Colonic mucosa (tissue), 4 donors: ENCODE results near the gene TFF2. TPM values are rescaled to one million over a fixed set of nuclear protein-coding genes. Genes with fewer than 3 reads are reported as not detected.

Experiments
- DNase-seq: peaks from one replicate; pipeline ENCODE4 v3.0.0-alpha.2; 2020
- H3K27ac ChIP-seq: fragments of 200-600 bp; one replicate; pipeline ENCODE4 v1.8.0; 2021
- H3K27me3 ChIP-seq: fragments of 200-600 bp; one replicate; pipeline ENCODE4 v1.8.0; 2021
- H3K36me3 ChIP-seq: fragments of 200-600 bp; one replicate; pipeline ENCODE4 v1.8.0; 2021
- H3K4me1 ChIP-seq: fragments of 200-600 bp; one replicate; pipeline ENCODE4 v1.8.0; 2021; ENCODE audit warnings: mild to moderate bottlenecking
- H3K4me3 ChIP-seq: fragments of 200-600 bp; one replicate; pipeline ENCODE4 v1.8.0; 2021
- H3K9ac ChIP-seq, 2 donors: one replicate each; pipeline ENCODE4 v1.7.0; 2013; ENCODE audit warnings: control low read depth in 2 of 2, low read depth in 2 of 2, low read length in 2 of 2
- H3K9me3 ChIP-seq: fragments of 200-600 bp; one replicate; pipeline ENCODE4 v1.8.0; 2021
- intact Hi-C: fragments of 100-400 bp; cut with DNase I; formaldehyde crosslinking; loops from one replicate; pipeline ENCODE4 v1.14.1; 2022
- total RNA-seq, 2 donors: library from RNA; stranded (reverse); fragmentation: NEBNext Ultra II Directional in 1 of 2; extraction: Animal tissue kit (Norgen Biotek cat#: 25700) in 1 of 2; gene quantifications; one replicate each; pipeline ENCODE4 v1.2.1, GENCODE V29; 2021
- TF ChIP-seq, protein P1 (sequence below): fragments of 200-600 bp; IDR thresholded peaks from one replicate; pipeline ENCODE4 v1.8.0; 2022; ENCODE audit warnings: antibody characterized with exemption, mild to moderate bottlenecking
- donor health status: healthy.
- donor health status: DM: no; HTN: no; CAD: no.
- donor health status: DM: no; HTN: no; CAD: no.

TFF2 gene
- total RNA-seq, 2 donors from 2014 or later, result 2.3 to 2.5 TPM

DNA sequence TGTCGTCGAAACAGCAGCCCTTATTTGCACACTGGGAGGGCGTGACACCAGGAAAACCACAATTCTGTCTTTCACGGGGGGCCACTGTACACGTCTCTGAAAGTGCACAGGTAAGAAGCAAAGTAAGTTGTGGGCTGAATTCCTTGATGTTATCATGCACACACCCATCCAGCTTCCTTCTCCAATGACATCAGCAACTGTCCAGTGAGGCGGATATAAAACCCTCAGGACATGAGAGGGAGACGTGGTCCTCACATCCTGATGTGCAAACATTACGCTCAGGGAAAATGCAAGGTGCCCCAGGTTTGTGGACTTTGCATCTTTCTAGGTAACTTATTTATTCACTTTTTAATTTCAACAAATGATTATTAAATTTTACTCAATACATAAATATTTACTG, 12.5 kb upstream of the TFF2 start:
- H3K9me3 ChIP-seq, result no peaks in the 10 kb centered on the region
- intact Hi-C loops, result no loop called here
- H3K36me3 ChIP-seq, result no peaks in the 10 kb centered on the region
- no peak overlapping the region for H3K27ac ChIP-seq
- no peaks in the 10 kb centered on the region for H3K27me3 ChIP-seq
- H3K4me3 ChIP-seq, result no peak overlapping the region
- no peak for DNase-seq
- TF ChIP-seq, protein P1, sequence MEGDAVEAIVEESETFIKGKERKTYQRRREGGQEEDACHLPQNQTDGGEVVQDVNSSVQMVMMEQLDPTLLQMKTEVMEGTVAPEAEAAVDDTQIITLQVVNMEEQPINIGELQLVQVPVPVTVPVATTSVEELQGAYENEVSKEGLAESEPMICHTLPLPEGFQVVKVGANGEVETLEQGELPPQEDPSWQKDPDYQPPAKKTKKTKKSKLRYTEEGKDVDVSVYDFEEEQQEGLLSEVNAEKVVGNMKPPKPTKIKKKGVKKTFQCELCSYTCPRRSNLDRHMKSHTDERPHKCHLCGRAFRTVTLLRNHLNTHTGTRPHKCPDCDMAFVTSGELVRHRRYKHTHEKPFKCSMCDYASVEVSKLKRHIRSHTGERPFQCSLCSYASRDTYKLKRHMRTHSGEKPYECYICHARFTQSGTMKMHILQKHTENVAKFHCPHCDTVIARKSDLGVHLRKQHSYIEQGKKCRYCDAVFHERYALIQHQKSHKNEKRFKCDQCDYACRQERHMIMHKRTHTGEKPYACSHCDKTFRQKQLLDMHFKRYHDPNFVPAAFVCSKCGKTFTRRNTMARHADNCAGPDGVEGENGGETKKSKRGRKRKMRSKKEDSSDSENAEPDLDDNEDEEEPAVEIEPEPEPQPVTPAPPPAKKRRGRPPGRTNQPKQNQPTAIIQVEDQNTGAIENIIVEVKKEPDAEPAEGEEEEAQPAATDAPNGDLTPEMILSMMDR, result no peak
- no peaks in the 10 kb centered on the region for H3K4me1 ChIP-seq
- H3K9ac ChIP-seq, result no peak overlapping the region

GRCh38 chr21:42362700-42363099, 11.9 kb upstream of the TFF2 start:
- Histone ChIP-seq H3K9me3 (no peaks in the 10 kb centered on the region), H3K4me3 (no peak overlapping the region), H3K9ac (no peak overlapping the region), H3K27ac (no peak overlapping the region), H3K36me3 (no peaks in the 10 kb centered on the region), H3K4me1 (no peaks in the 10 kb centered on the region), H3K27me3 (no peaks in the 10 kb centered on the region)
- DNase-seq, result no peak
- TF ChIP-seq, protein P1, result no peak
- intact Hi-C loops, result no loop called here

GRCh38 chr21:42362198-42362597, 11.4 kb upstream of the TFF2 start:
- TF ChIP-seq, protein P1, result no peak
- Histone ChIP-seq H3K4me3 (no peak overlapping the region), H3K27ac (no peak overlapping the region), H3K9me3 (no peaks in the 10 kb centered on the region), H3K4me1 (no peaks in the 10 kb centered on the region), H3K36me3 (no peaks in the 10 kb centered on the region), H3K9ac (no peak overlapping the region), H3K27me3 (no peaks in the 10 kb centered on the region)
- intact Hi-C loops, result no loop called here
- DNase-seq, result no peak

GRCh38 chr21:42361286-42361685, 10.5 kb upstream of the TFF2 start:
- Histone ChIP-seq H3K4me3 (no peak overlapping the region), H3K4me1 (no peaks in the 10 kb centered on the region), H3K27ac (no peak overlapping the region), H3K27me3 (no peaks in the 10 kb centered on the region), H3K9ac (no peak overlapping the region), H3K9me3 (no peaks in the 10 kb centered on the region), H3K36me3 (no peaks in the 10 kb centered on the region)
- TF ChIP-seq, protein P1, result no peak
- intact Hi-C loops, result no loop called here
- DNase-seq, result no peak

- no peaks in the 10 kb centered on the region for H3K36me3 ChIP-seq
- H3K4me3 ChIP-seq, result no peak overlapping the region
- TF ChIP-seq, protein P1, result no peak
- H3K9ac ChIP-seq, result no peak overlapping the region
- H3K27ac ChIP-seq, result no peak overlapping the region
- intact Hi-C loops, result no loop called here
- H3K9me3 ChIP-seq, result no peaks in the 10 kb centered on the region
- no peak for DNase-seq
- no peaks in the 10 kb centered on the region for H3K27me3 ChIP-seq
- H3K4me1 ChIP-seq, result no peaks in the 10 kb centered on the region
Measured at GRCh38 chr21:42360317-42360716, 9.5 kb upstream of the TFF2 start.

DNA sequence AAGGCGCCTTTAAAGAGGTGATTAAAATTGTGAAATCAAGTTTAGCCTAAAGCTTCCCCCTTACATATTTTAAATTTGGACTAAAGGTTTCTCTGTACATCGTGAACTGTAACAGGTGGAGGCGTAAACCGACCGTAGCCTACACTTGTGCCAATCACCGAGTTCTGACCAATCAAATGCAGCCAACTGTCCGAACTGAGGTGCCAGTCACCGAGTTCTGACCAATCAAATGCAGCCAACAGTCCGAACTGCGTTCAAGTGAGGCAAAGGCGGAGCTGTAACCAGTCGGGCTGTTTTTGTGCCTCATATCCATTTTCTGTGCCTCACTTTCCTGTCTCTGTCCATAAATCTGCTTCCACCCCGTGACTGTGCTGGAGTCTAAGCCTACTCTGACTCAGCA, 8.1 kb upstream of the TFF2 start:
- H3K9ac ChIP-seq, result no peak overlapping the region
- DNase-seq, result no peak
- H3K27me3 ChIP-seq, result no peaks in the 10 kb centered on the region
- H3K27ac ChIP-seq, result no peak overlapping the region
- intact Hi-C loops, result no loop called here
- H3K9me3 ChIP-seq, result no peaks in the 10 kb centered on the region
- TF ChIP-seq, protein P1, result no peak
- H3K4me3 ChIP-seq, result no peak overlapping the region
- no peaks in the 10 kb centered on the region for H3K4me1 ChIP-seq
- no peaks in the 10 kb centered on the region for H3K36me3 ChIP-seq
